Left renal cortex interstitium (tissue), 4 donors: ENCODE results near the gene ARHGEF18. TPM values are rescaled to one million over a fixed set of nuclear protein-coding genes. Genes with fewer than 3 reads are reported as not detected.

Experiments
- DNase-seq, 4 donors: peaks; one replicate each; pipeline ENCODE4 v3.0.0-alpha.2; 2013; ENCODE audit warnings: low read depth in 4 of 4, low spot score in 2 of 4, missing footprints in 1 of 4
- polyA plus RNA-seq, 4 donors: library from polyadenylated mRNA; unstranded; fragments of 120-200 nt; gene quantifications; one replicate each; pipeline ENCODE4 v1.2.1, GENCODE V29; 2013; ENCODE audit not compliant: insufficient read length in 4 of 4

Gene ARHGEF18
- polyA plus RNA-seq, 4 donors: 27.5 to 38.4 (median 35.2) TPM

DNA sequence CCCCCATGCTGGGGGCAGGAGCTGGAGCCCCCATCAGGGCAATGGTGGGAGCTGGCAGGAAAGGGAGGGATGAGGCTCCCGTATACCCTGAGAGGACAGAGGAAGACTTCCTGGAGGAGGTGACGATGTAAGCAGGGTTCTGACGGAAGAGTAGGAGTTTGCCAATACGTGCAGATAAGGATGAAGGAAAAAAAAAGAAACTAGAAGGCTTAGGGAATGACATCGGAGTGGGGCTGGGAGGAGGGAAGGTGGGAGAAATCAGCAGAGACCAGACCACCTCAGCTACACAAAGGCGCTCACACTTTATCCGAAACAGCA is 32.3 kb downstream of the ARHGEF18 start:
- no peak for DNase-seq

DNA sequence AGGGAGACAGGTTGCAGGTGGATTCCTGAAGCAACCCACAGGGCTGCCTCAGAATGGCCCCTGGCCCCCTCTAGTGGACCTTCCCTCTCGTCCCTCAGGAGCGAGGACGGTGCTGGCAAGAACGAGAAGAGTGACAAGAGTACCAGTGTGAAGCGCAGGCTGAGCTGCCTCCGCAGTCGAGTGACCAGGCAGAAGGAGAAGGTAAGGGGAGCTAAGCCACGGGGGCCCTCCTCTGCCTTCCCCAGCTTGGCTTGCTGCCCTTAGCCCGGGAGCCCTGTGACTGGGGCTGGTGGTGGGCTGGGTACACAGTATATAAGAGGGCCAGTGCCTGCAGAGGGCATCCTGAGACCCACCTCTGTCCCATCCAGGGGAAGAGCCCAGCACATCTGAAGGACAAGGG is 34.0 kb downstream of the ARHGEF18 start:
- no peak for DNase-seq

DNA sequence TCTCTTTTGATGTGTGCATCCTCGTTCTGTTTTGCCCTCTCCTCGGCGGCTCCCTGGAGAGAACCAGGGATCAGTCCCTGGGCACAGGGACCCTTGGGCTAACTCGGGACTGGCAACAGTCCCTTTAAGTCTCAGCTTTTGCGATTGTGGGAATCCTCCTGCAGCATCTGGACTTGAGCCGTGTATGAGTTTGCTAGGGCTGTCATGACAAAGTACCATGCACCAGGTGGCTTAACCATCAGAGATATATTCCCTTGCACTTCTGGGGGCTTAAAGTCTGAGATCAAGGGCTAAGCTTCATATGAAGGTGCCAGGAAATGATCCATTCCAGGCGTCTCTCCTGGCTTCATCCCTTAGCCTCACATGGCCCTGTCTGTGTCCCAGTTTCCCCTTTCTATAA is 34.5 kb downstream of the ARHGEF18 start:
- no peak for DNase-seq

DNA sequence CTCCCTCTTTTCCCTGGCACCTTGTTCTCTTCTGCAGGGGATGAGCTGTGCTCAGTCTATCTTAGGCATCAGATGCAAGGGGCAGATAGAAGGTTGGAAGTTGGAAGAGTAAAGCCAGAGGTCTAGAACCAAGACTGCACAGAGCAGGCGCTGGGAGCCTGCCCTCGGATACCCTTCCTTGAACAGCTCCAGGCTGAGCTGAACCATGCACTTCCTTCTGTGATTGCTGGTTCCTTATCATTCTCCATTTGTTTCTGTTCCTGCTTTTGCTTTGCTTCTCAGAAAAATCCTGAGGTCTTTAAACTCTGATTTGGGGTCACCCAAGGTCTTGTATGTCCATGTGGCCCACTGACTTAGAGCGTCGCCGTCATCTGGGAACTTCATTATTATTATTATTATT is 36.3 kb downstream of the ARHGEF18 start:
- DNase-seq: no peak

DNA sequence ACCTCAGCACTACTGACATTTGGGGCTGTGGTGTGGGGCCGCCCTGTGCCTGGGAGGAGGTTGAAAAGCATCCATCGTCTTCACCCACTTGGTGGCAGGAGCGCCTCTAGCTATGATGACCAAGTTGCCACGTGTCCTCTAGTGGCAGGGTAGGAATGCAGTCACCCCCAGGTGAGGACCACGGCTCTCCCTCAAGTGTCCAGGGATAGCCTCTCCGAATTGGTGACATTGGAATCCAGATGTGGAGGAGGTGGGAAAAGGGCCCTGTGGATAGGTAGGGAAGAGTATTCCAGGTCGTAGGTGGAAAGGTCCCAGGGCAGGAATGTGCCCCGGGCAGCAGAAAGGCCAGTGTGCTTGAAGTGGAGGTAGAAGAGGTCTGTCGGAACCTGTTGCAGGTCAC is 37.6 kb downstream of the ARHGEF18 start:
- DNase-seq: no peak

DNA sequence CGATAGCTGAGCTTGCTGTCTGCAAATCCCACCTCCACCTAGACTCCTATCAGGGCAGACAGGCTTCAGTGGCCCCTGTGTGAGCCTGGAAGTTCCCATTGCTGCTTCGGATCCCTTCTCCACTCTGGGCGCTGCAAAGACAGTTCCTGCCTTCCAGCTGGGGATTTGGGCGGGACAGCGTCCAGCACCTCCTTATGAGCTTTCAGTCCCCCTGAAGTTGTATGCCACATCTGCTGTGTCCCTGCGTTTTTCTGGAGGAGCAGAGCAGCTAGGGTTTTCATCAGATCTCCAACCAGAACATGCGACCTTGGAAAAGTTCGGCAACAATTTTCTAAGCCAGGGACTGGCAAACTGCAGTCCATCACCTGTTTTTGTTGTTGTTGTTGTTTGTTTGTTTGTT is 38.0 kb downstream of the ARHGEF18 start:
- no peak for DNase-seq

DNA sequence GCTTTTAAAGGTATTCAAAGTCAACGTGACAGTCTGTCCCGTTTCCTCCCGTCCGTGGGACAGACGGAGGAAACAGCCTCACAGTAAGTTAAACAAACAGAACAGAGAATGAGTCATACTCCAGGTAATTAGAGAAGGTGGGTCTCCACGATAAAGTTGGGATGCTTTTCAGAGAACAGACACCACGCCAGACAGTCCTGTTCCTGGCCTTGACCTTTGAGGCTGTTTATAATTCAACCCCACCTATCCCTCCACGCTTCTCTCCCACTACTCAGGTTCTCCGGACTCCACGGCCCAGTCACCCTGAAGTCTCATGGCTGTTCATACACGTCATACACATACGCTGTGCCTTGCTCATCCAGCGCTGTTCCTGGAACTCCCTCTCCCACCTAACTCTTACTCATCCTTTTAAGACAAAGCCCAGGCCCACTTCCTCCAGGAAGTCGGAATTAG is 42.5 kb downstream of the ARHGEF18 start:
- no peak for DNase-seq

DNA sequence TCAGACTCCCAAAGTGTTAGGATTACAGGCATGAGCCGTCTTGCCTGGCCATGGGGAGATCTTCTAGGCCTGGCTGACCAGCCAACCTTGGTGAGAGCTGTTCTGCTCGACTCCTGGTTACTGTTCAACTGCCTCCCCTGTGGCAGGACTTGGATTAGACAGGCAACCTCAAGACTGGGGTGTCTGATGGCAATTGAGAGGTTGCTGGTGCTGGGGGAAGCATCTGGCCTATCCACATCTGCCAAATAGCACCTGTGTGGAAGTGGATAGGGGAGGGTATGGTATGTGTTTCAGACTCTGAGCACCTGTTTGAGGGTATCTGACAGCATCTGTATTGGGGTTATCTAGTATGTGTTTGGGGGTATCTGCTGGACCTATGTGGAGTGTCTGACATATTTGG is 44.7 kb downstream of the ARHGEF18 start:
- no peak for DNase-seq

DNA sequence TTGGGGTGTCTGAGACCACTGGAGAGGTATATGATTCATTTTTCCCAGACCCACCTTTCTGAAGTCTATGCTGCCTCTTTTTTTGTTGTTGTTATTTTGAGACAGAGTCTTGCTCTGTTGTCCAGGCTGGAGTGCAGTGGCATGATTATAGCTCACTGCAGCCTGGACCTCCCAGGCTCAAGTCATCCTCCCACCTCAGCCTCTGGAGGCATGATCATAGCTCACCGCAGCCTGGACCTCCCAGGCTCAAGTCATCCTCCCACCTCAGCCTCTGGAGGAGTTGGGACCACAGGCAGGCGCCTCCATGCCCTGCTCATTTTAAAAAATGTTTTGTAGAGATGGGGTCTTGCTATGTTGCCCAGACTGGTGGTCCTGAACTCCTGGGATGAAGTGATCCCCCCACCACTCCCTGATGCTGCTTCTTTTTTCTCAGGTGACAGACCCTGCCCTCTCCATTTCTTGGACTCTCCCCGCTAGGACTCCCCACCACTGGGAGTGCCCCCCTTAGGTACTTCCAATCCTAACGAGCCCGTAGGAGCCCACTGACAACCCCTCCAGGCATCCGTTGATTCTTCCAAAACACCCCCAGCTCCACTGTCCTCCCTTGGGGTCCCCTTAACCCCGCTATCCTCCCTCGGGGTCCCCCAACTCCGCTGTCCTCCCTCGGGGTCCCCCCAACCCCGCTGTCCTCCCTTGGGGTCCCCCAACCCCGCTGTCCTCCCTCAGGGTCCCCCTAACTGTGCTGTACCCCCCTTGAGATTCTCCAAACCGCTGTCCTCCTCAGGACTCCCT is 45.4 kb downstream of the ARHGEF18 start:
- DNase-seq: no peak

DNA sequence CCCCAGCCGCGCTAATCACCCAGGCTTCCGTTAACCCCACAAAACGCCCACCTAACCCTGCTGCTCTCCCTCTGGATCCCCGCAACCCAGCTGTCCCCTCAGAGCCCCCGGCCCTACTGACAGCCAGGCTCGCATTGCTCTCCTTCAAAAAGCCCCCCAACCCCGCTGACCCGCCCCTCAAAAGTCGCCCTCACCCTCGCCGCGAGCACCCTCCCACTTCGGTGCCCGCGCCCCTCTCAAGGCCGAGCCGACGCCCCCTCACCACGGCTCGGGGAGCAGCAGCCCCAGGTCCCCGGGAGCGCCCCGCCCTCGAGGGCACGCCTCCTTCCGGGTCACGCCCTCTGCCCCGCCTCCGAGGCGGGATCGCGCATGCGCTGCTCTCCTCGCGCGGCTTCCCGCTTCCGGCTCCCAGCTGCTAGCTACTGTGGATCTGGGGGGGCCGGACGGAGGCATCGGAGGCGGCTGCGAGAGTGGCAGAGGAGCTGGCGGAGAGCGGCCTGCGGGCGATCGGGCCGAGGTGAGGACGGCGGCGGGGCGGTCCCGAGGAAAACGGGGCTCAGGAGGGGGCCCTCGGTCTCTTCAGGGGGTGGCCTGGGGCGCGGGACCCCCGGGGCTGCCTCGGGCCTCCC is 46.1 kb downstream of the ARHGEF18 start:
- peak; percentile 73 to 86 (median 84) for DNase-seq

DNA sequence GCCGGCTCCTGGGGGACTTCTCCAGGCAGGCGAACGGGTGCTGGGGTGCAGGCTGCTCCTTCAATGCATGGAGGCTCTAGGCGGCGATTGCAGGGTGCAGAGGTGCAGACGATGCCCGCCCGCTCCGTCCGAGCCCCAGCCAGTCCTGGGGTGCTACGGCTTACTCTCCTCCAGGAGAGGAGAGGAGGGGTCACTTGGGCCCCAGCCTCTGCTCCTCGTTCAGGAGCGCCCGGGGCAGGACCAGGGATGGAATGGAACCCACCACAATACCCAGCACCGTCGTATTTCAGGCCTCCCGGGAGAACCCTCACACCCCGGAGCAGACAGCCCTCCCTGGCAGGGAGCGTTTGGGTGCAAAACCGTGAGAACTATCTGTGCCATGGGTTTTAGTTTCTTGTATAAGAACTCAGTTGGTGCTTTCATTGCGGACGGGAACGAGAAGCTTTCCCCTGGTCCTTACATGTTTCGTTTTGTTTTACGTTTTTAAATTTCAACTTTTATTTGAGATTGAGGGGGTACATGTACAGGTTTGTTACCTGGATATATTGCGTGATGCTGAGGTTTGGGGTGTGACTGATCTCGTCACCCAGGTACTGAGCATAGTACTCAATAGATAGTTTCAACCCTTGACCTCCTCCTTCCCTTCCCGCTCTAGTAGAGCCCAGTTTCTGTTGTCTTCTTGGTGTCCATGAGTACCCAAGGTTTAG is 46.8 kb downstream of the ARHGEF18 start:
- DNase-seq: no peak

DNA sequence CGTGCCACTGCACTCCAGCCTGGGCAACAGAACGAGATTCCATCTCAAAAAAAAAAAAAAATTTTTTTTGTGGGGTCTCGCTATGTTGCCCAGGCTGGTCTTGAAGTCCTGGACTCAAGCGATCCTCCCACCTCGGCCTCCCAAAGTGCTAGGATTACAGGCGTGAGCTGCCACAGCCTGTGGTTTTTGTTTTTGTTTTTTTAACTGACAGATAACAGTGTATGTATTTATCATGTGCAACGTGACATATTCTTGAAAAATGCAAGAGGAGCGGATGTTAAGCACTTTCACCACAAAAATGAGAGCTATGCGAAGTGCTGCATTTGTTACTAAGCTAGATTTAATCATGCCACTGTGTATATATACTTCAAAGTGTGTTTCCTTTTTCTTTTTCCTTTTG is 49.0 kb downstream of the ARHGEF18 start:
- DNase-seq: no peak

Other genes with a start within 250 kb of the ARHGEF18 start
- 10 to 100 TPM; 23.3 to 35.3 (median 28.7) TPM for gene INSR, start 54.5 kb upstream of the ARHGEF18 start, polyA plus RNA-seq
- gene PEX11G, start 140.1 kb downstream of the ARHGEF18 start, polyA plus RNA-seq: 1 to 10 TPM; 5.8 to 9.2 (median 7.9) TPM
- 10 to 100 TPM; 33.2 to 76.0 (median 60.3) TPM for gene ZNF358, start 167.2 kb downstream of the ARHGEF18 start, polyA plus RNA-seq
- gene MCOLN1, start 173.7 kb downstream of the ARHGEF18 start, polyA plus RNA-seq: 10 to 100 TPM; 12.3 to 24.0 (median 18.8) TPM
- 10 to 100 TPM; 30.6 to 59.3 (median 44.3) TPM for gene PNPLA6, start 186.8 kb downstream of the ARHGEF18 start, polyA plus RNA-seq
- 10 to 100 TPM; 12.3 to 30.3 (median 22.0) TPM for gene CAMSAP3, start 246.9 kb downstream of the ARHGEF18 start, polyA plus RNA-seq